HG03066 (cell line): ENCODE data around the gene LRRC27.
"Not testable (repeated sequence)": the region's sequence is repeated elsewhere in the genome, so short reads cannot be mapped to it uniquely, and the experiment has no call there.

Experiments used
- ATAC-seq: cut with Tn5 transposase; IDR thresholded peaks from one replicate; pipeline ENCODE4 v1.9.1; 2021; ENCODE audit warnings: low read depth; ENCODE audit not compliant: unreplicated experiment

The LRRC27 gene

DNA sequence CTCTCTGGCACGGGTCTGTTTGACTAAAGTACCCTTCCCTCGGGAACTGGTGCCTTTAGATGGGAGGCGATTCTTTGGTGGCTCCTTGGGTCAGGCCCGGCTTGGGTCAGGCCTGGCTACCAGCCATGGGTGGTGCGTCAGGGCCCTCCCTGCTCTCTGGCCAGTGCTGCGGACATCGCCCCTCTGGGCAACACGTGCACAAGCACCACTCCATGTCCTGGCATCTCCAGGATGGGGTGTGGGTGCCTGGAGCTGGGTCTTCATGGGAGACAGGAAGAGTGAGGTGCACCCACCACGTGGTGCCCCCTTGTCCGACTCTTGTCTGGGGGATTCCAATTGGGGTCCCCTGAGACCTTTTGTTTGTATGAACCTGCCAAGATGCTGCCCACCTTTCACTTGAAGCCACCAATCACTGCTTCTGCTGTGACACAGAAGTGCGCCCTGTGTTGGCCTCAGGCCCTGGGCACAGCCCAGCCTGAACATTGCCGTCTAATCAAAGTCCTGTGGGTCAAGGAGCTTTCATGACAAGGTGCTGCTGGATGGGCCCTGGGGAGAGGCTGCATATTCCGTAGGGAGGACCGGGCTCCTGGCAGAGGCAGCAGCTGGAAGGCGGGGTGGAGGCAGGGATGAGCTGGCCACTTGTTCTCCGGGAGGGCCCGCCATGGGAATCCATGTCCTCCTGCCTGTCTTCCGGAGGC is 53.9 kb downstream of the LRRC27 start:
- no peak for ATAC-seq

GRCh38 chr10:132386419-132386831 is 54.4 kb downstream of the LRRC27 start:
- ATAC-seq: no peak

- not testable (repeated sequence) for ATAC-seq
Measured at GRCh38 chr10:132386896-132387295, 54.9 kb downstream of the LRRC27 start.

DNA sequence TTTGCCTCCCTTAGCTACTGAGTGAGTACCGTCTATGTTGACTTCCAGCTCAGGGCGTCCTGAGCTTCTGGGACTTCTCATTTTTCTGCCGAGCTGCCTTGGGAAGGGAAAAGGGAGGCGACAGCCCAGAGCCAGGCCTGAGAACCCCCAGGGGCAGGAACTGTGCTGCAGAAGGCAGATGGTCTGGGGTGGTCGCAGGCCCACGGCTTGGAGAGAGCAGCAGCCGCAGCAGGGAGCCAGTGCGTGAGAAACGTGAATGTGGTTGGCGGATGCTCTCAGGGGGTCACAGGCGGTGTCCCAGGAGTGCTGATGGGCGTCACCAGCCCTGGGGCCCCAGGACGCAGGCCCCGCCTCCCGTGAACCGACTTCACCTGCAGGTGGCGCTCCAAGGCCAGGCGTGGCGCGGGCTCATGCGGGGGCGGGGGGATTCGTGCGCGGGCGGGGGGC is 55.8 kb downstream of the LRRC27 start:
- ATAC-seq: no peak

- no peak for ATAC-seq
Measured at GRCh38 chr10:132388891-132389432, 57.0 kb downstream of the LRRC27 start.

GRCh38 chr10:132389433-132390169 is 57.6 kb downstream of the LRRC27 start:
- no peak for ATAC-seq

GRCh38 chr10:132390170-132390920 is 58.4 kb downstream of the LRRC27 start:
- ATAC-seq: no peak

GRCh38 chr10:132390921-132391675 is 59.1 kb downstream of the LRRC27 start:
- ATAC-seq: no peak

DNA sequence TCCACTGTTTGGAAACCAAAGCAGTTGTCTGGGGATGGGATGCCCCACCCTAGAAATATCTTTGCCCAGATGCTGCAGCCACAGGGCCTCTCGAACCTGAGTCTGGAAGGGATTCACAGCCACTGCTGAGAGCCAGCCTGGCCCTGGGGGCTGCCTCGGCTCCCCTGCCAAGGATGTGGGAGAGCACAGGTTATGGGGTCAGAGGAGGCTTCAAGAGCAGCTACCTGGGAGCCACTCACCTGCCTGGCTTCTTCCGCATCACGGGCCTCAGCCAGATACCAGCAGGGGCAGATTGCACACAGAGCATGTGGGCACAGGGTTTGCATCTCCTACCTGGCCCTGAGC is 59.7 kb downstream of the LRRC27 start:
- ATAC-seq: no peak

DNA sequence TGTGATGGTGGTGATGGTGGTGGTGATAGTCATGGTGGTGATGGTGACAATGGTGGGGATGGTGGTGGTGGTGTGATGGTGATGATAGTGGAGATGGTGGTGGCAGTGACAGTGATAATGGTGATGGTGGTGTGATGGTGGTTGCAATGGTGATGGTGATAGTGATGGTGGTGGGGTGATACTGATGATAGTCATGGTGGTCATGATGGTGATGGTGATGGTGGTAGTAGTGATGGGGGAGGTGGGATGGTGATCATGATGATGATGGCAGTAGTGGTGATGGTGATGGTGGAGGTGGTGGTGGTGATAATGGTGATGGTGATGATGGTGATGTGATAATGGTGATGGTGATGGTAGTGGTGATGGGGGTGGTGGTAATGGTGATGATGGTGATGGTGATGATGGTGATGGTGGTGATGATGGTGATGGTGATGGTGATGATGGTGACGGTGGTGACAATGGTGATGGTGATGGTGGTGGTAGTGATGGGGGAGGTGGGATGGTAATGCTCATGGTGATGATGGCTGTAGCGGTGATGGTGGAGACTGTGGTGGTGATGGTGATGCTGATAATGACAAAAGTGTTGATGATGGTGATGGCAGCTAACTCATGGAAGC is 60.3 kb downstream of the LRRC27 start:
- ATAC-seq: no peak

DNA sequence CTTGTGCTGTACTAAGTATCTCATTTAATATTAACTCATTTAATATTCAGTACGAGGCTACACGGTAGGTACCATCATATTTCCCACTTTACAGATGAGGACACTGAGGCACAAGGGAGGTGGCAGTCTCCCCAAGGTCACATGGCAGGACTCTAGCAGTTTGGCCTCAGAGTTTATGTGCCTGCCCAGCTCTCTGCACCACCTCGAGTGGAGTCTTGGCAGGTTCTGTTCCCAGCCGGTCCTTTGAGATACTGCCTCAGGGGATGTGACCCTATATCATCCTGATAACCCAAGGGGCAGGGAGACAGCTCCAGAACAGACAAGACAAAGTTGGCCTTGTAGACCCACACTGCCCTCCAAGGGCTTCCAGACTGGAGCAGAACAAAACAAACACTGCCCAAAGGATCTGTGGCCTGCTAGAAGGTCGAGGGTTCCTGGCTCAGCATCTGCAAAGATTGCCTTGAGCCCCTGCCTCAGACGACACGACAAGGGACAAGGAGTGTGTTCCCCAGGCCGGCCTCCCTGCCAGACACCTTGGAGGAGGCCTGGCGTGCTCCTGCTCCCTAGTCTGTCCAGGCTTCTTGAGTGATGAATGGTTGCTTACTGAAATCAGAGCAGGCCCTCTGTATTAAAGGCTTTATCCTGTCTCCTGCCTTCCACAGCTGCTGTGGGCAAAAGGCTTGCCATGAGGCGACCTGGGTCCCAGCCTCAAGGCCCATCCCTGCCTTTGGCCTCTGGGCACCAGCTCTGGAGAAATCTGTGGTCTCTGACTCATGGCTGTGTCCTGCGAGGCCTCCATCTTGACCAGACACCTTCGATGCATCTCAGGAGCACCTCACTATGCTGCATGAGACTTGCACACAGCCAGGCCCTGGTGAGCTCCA is 61.1 kb downstream of the LRRC27 start:
- ATAC-seq: no peak

DNA sequence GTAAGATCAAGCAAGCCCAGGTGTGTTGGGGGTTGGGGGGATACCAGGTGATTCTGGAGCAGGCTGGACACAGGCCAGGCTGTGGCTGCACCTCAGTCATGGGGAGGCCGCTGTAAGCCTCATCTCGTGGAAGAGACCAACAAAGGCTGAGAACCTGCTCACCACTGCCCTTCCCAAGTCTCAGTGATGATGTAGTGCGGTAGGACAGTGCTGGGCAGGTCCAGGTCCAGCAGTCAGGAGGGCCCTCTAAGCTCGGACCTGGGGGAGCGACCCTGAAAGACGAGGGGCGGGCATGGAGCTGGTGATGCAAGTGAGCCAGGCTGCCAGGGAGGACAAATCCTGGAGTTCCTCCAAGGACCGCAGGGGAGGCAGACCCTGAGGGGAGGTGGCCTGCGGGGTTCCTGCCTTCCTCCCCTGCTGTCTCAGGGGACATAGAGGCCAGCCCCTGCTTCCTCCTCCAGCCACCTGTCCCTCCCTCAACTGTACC is 61.7 kb downstream of the LRRC27 start:
- ATAC-seq: no peak

GRCh38 chr10:132394201-132394811 is 62.3 kb downstream of the LRRC27 start:
- no peak for ATAC-seq

DNA sequence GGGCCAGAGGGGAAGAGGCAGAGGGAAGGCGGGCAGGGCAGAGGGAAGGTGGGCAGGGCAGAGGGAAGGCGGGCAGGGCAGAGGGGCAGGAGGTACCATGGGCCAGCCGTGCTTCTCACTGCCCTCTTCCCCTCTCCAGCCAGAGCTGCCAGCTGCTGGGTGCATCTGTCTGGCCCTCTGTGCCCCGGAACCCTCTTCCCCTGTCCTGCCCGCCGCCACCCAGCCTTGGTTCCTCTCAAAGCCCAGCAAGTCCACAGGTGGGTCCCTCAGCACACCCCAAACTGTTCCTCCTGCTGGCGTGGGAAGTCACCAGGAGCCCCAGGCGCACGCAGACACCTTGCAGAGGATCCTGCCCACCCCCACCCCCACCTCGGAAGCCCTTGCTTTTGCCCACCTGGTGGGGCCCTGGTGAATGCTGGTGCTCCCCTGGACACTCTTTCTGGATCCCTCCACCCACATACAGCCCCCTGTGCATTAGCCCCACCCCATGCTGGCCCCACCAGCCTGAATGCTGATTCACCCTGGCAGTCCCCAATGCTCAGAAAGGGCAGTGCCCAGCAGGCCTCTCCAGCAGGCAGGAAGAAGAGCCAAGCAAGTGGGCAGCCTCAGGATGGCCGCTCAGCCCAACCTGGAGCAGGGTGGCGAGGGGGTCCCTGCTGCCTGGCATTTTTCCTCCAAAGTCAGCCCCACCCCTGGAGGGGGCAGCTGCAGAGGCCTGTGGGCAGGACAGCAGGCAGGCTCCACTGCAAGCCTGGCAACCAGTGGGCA is 63.1 kb downstream of the LRRC27 start:
- ATAC-seq: no peak

DNA sequence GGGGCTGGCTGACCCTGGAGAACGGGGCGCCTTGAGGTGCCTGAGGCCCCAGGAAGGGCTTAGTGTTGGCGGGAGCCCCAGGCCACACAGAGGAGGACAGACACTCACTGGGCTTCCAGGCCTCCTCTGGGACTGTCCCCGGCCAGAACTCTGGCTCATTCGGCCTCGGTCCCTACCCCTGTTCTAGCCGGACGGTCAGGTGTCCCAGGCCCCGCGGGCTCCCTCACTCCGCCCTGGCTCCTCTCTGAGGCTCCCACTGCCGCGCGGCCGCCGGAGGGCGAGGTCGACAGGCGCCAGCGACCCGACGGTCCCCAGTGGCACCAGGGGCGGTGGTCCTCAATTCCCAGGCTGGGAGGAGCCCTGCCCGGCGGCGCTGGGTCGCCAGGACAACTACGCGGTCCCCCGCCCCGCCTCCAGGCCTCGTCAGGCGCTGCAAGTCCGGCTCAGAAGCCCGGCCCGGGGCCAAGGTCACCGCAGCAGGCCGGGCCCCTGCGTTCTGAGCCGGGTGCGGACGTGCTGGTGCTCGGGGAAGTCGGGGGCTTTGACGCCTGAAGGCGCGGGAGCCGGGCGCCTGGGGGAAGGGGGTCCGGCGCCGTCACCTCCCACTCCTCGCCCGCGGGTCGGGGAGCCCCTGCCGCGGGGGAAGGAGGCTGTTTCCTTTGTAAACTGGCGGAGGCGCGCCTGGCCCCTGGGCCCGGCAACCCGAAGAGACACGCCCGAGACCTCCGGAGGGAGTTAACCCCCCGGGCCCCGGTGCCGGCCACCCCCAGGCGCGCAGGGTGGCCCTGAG is 63.9 kb downstream of the LRRC27 start:
- no peak for ATAC-seq

DNA sequence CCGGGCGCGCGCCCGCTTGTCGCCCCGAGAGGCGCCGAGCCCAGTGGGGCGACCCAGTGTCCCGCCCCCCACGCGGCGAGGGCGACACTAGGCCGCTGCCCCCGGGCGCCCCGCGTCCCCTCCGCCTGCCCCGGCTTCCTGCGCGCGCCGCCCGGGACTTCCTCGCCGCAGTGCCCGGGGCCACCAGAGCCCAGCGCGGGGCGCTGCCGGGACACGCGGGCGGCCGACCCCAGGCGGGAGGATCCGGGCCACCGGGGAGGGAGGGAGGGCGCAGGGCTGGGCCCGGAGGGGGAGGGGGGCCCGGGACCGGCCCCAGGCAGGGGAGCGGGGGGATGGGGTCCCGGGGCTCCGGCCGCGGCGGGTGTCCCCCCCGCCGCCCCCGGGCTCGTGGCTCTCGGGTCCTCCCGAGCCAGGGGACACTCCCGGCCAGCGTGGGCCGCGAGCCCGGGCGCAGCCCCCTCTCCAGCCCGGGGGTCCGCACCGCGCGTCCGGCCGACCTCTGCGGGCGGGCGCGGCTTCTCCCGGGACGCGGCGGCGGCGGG is 64.6 kb downstream of the LRRC27 start:
- ATAC-seq: peak; percentile 38
